Cardiac muscle cell (in vitro differentiated cells and primary cell): ENCODE data around the gene GPN2. TPM values are rescaled to one million over a fixed set of nuclear protein-coding genes. Genes with fewer than 3 reads are reported as not detected.

Experiments used
- DNase-seq, 2 donors: peaks; one replicate each; pipeline versions ENCODE4 v3.0.0 to v3.0.0-alpha.2; 2010 to 2017; ENCODE audit warnings: low read depth in 1 of 2, low spot score in 1 of 2
- H3K27ac ChIP-seq: fragments of 200-600 bp; sonication (generic); 2 replicates; pipeline ENCODE4 v1.5.1; 2016
- H3K27me3 ChIP-seq: fragments of 200-600 bp; sonication (generic); 2 replicates; pipeline ENCODE4 v1.6.0; 2016; ENCODE audit warnings: control low read depth
- H3K36me3 ChIP-seq: fragments of 200-600 bp; sonication (generic); 2 replicates; pipeline ENCODE4 v1.5.1; 2016; ENCODE audit warnings: control low read depth
- H3K4me1 ChIP-seq: fragments of 200-600 bp; sonication (generic); 2 replicates; pipeline ENCODE4 v1.8.1; 2017; ENCODE audit warnings: low read depth, mild to moderate bottlenecking, mixed run types
- H3K4me3 ChIP-seq: fragments of 200-600 bp; sonication (generic); 2 replicates; pipeline ENCODE4 v1.5.1; 2016; ENCODE audit warnings: mild to moderate bottlenecking
- H3K9me3 ChIP-seq: fragments of 200-600 bp; sonication (generic); 2 replicates; pipeline ENCODE4 v1.5.1; 2017; ENCODE audit warnings: low read depth, mild to moderate bottlenecking, control low read depth
- CTCF ChIP-seq: IDR thresholded peaks from 2 replicates; pipeline ENCODE4 v1.5.1; 2012; ENCODE audit warnings: low read depth, mild to moderate bottlenecking, low read length
- polyA plus RNA-seq: library from polyadenylated mRNA; unstranded; fragments of >200 nt; fragmentation: Nextera tagmentation; extraction: Ambion mirVana; gene quantifications from 2 replicates; pipeline ENCODE4 v1.2.1, GENCODE V29; 2016
- total RNA-seq: library from RNA; depleted of rRNA; stranded (reverse); fragments of >200 nt; gene quantifications from 2 replicates; pipeline ENCODE4 v1.2.3, GENCODE V29; 2016

GPN2 gene
- total and polyA plus RNA-seq, 2 experiments from 2014 or later = 18.4 to 32.2 TPM

- Histone ChIP-seq H3K27me3 (no peaks in the 10 kb centered on the region), H3K36me3 (no peaks in the 10 kb centered on the region), H3K4me1 (peaks cover 5% of the 10 kb centered on the region), H3K4me3 (no peak overlapping the region), H3K9me3 (no peaks in the 10 kb centered on the region), H3K27ac (no peak overlapping the region)
- DNase-seq = no peak
- TF ChIP-seq CTCF = no peak
Observed at GRCh38 chr1:26858891-26859640, 31.0 kb downstream of the GPN2 start.

GRCh38 chr1:26858160-26858559 lies 31.9 kb downstream of the GPN2 start:
- H3K36me3 ChIP-seq = peaks cover 6% of the 10 kb centered on the region
- no peak overlapping the region for H3K27ac ChIP-seq
- no peak for DNase-seq
- no peaks in the 10 kb centered on the region for H3K9me3 ChIP-seq
- no peak overlapping the region for H3K4me3 ChIP-seq
- H3K4me1 ChIP-seq = peaks cover 5% of the 10 kb centered on the region
- no peaks in the 10 kb centered on the region for H3K27me3 ChIP-seq
- no peak for TF ChIP-seq CTCF

- Histone ChIP-seq H3K9me3 (no peaks in the 10 kb centered on the region), H3K27ac (no peak overlapping the region), H3K4me3 (no peak overlapping the region), H3K27me3 (no peaks in the 10 kb centered on the region), H3K36me3 (peaks cover 6% of the 10 kb centered on the region), H3K4me1 (peaks cover 5% of the 10 kb centered on the region)
- no peak for TF ChIP-seq CTCF
- DNase-seq = no peak
Observed at GRCh38 chr1:26857473-26858060, 32.5 kb downstream of the GPN2 start.

- Histone ChIP-seq H3K4me3 (no peak overlapping the region), H3K27me3 (no peaks in the 10 kb centered on the region), H3K36me3 (peaks cover 9% of the 10 kb centered on the region), H3K4me1 (peaks cover 5% of the 10 kb centered on the region), H3K9me3 (no peaks in the 10 kb centered on the region), H3K27ac (no peak overlapping the region)
- no peak for DNase-seq
- no peak for TF ChIP-seq CTCF
Observed at GRCh38 chr1:26856604-26857469, 33.2 kb downstream of the GPN2 start.

GRCh38 chr1:26856181-26856580 lies 33.9 kb downstream of the GPN2 start:
- H3K27me3 ChIP-seq = no peaks in the 10 kb centered on the region
- H3K36me3 ChIP-seq = peaks cover 12% of the 10 kb centered on the region
- no peak for TF ChIP-seq CTCF
- no peak overlapping the region for H3K27ac ChIP-seq
- H3K9me3 ChIP-seq = no peaks in the 10 kb centered on the region
- peaks cover 5% of the 10 kb centered on the region for H3K4me1 ChIP-seq
- DNase-seq = no peak
- no peak overlapping the region for H3K4me3 ChIP-seq
